HepG2 (cell line): Measurements from ENCODE around the gene ASPRV1. TPM values are rescaled to one million over a fixed set of nuclear protein-coding genes. Genes with fewer than 3 reads are reported as not detected.

Experiments
- ATAC-seq: fragments of 200-7000 bp; cut with Tn5 transposase; 3 replicates; pipeline ENCODE4 v1.9.1; 2020; ENCODE audit warnings: mild to moderate bottlenecking, moderate library complexity
- BruUV-seq: library from RNA; stranded (reverse); fragments of 400-500 nt; replicated peaks from 2 replicates; lab custom pipeline; 2021; lab: Mats Ljungman, UMichigan
- CTCF ChIA-PET: fragments of 300-600 bp; formaldehyde crosslinking; extraction: SDS; loops from one replicate; lab custom pipeline; 2021; ENCODE audit warnings: low total read pairs, inconsistent platforms, low intra/inter-chr PET ratio; lab: Yijun Ruan, JAX
- POLR2A ChIA-PET: fragments of 350-600 bp; sonication (Branson Sonifier 250); formaldehyde crosslinking; loops from one replicate; lab custom pipeline; 2020; ENCODE audit warnings: antibody characterized with exemption, inconsistent platforms; lab: Yijun Ruan, JAX
- DNase-seq: peaks from one replicate; pipeline ENCODE4 v3.0.0-alpha.2; 2015; ENCODE audit warnings: low spot score
- FAIRE-seq: peaks from 3 replicates; lab custom pipeline; 2011; peaks lifted over from hg19 to GRCh38; lab: Jason Lieb, UNC
- H2AFZ ChIP-seq: one replicate; pipeline ENCODE4 v1.6.1; 2011; ENCODE audit warnings: low read length, inconsistent platforms
- H3K27ac ChIP-seq: fragments of 300-600 bp; 3 replicates; pipeline ENCODE4 v1.8.0; 2011; ENCODE audit warnings: mixed run types, mild to moderate bottlenecking, mixed read lengths, low read length, inconsistent platforms; ENCODE audit not compliant: insufficient read depth; ENCODE audit errors: extremely low read length
- H3K27me3 ChIP-seq, 2 experiments: fragments of 200-600 bp in 1 of 2; 2 replicates in 1 of 2; 3 replicates in 1 of 2; pipeline versions ENCODE4 v1.6.0 to v1.8.0; 2011; ENCODE audit warnings: low read length in 2 of 2, mild to moderate bottlenecking in 2 of 2, moderate library complexity in 2 of 2, inconsistent platforms in 1 of 2; ENCODE audit not compliant: insufficient read depth in 2 of 2, control insufficient read depth in 1 of 2
- H3K36me3 ChIP-seq, 2 experiments: fragments of 200-600 bp in 1 of 2; replicated peaks in 1 of 2; 2 replicates in 1 of 2; 3 replicates in 1 of 2; pipeline versions ENCODE4 v1.5.1 to v1.8.0; 2011; ENCODE audit warnings: low read length in 2 of 2, inconsistent platforms in 1 of 2; ENCODE audit not compliant: insufficient read depth in 2 of 2, control insufficient read depth in 1 of 2
- H3K4me1 ChIP-seq: 2 replicates; pipeline ENCODE4 v1.5.1; 2012; ENCODE audit warnings: low read length, inconsistent platforms; ENCODE audit not compliant: insufficient read depth
- H3K4me2 ChIP-seq: 2 replicates; pipeline ENCODE4 v1.6.0; 2011; ENCODE audit warnings: low read depth, low read length, inconsistent platforms
- H3K4me3 ChIP-seq, 3 experiments: fragments of 200-600 bp in 1 of 3; sonication (generic), shearing (Covaris generic) in 1 of 3; replicated peaks in 1 of 3; 2 replicates each; pipeline ENCODE4 v1.5.1; 2011 to 2016; ENCODE audit warnings: low read length in 3 of 3, inconsistent platforms in 2 of 3, low read depth in 2 of 3, mild to moderate bottlenecking in 2 of 3, control low read depth in 1 of 3, mixed read lengths in 1 of 3; ENCODE audit not compliant: insufficient read depth in 1 of 3
- H3K79me2 ChIP-seq: one replicate; pipeline ENCODE4 v1.6.1; 2011; ENCODE audit warnings: low read length, inconsistent platforms; ENCODE audit not compliant: insufficient read depth
- H3K9ac ChIP-seq: 2 replicates; pipeline ENCODE4 v1.6.0; 2011; ENCODE audit warnings: mild to moderate bottlenecking, low read depth, low read length, inconsistent platforms; ENCODE audit not compliant: insufficient read depth
- H3K9me3 ChIP-seq: 2 replicates; pipeline ENCODE4 v1.5.1; 2012; ENCODE audit warnings: mild to moderate bottlenecking, low read length
- H4K20me1 ChIP-seq: 2 replicates; pipeline ENCODE4 v1.6.0; 2011; ENCODE audit warnings: inconsistent platforms, mild to moderate bottlenecking, low read length, moderate library complexity; ENCODE audit not compliant: insufficient read depth
- CERS6 ChIP-seq: sonication (generic); formaldehyde crosslinking; IDR thresholded peaks from 2 replicates; pipeline ENCODE4 v1.5.0; 2020; ENCODE audit warnings: missing genetic modification reagents
- ETV6 ChIP-seq: sonication (generic); formaldehyde crosslinking; conservative IDR thresholded peaks from 2 replicates; pipeline ENCODE4 v1.4.0; 2020; ENCODE audit warnings: missing genetic modification reagents
- HDAC1 ChIP-seq: sonication (generic); formaldehyde crosslinking; IDR thresholded peaks from 2 replicates; pipeline ENCODE4 v1.5.1; 2020; ENCODE audit warnings: mild to moderate bottlenecking, missing genetic modification reagents
- HNRNPLL ChIP-seq: fragments of 200-400 bp; formaldehyde crosslinking; IDR thresholded peaks from 2 replicates; pipeline ENCODE4 v1.6.1; 2017; ENCODE audit warnings: mild to moderate bottlenecking, low read depth, low read length; ENCODE audit not compliant: poor library complexity, severe bottlenecking
- JARID2 ChIP-seq: sonication (generic); formaldehyde crosslinking; IDR thresholded peaks from 2 replicates; pipeline ENCODE4 v1.8.1; 2023; ENCODE audit warnings: missing genetic modification reagents, inconsistent platforms; ENCODE audit not compliant: insufficient replicate concordance
- KDM4B ChIP-seq: sonication (generic); formaldehyde crosslinking; IDR thresholded peaks from 2 replicates; pipeline ENCODE4 v1.4.0; 2020; ENCODE audit warnings: missing genetic modification reagents
- MED1 ChIP-seq: sonication (generic); formaldehyde crosslinking; IDR thresholded peaks from 2 replicates; pipeline ENCODE4 v1.4.0; 2020; ENCODE audit warnings: missing genetic modification reagents
- NFE2L1 ChIP-seq: sonication (generic); formaldehyde crosslinking; IDR thresholded peaks from 2 replicates; pipeline ENCODE4 v1.4.0; 2020; ENCODE audit warnings: missing genetic modification reagents, mild to moderate bottlenecking, borderline replicate concordance
- REXO4 ChIP-seq: sonication (generic); formaldehyde crosslinking; IDR thresholded peaks from 2 replicates; pipeline ENCODE4 v1.8.0; 2022; ENCODE audit warnings: missing genetic modification reagents, mild to moderate bottlenecking, borderline replicate concordance
- SMARCC2 ChIP-seq: fragments of 450-650 bp; IDR thresholded peaks from 2 replicates; pipeline ENCODE4 v1.6.1; 2017; ENCODE audit warnings: antibody characterized with exemption, mild to moderate bottlenecking
- SSRP1 ChIP-seq: IDR thresholded peaks from 2 replicates; pipeline ENCODE4 v1.6.1; 2016; ENCODE audit warnings: control low read depth
- TBP ChIP-seq: sonication (generic); formaldehyde crosslinking; IDR thresholded peaks from 2 replicates; pipeline ENCODE4 v1.5.0; 2020; ENCODE audit warnings: missing genetic modification reagents
- ZNF616 ChIP-seq: sonication (generic); formaldehyde crosslinking; IDR thresholded peaks from 2 replicates; pipeline ENCODE4 v1.5.0; 2020; ENCODE audit warnings: low read depth, mild to moderate bottlenecking, missing genetic modification reagents
- ZNF800 ChIP-seq: sonication (generic); formaldehyde crosslinking; IDR thresholded peaks from 2 replicates; pipeline ENCODE4 v1.4.0; 2020; ENCODE audit warnings: missing genetic modification reagents
- ZSCAN5A ChIP-seq: sonication (generic); formaldehyde crosslinking; IDR thresholded peaks from 2 replicates; pipeline ENCODE4 v1.8.0; 2022; ENCODE audit warnings: mild to moderate bottlenecking, missing genetic modification reagents, borderline replicate concordance
- WGBS: methylation state at CpG from one replicate; pipeline ENCODE4 v1.1.6; 2017; ENCODE audit warnings: low lambda C conversion rate; 5-methylcytosine and 5-hydroxymethylcytosine counted together
- in situ Hi-C: cut with HindIII; loops from 2 replicates; pipeline ENCODE4 v1.10.0; 2017; ENCODE audit warnings: low pct_unique_long_range_greater_than_20kb; ENCODE audit not compliant: extremely low pct_ligation_motif_present
- intact Hi-C: fragments of 100-400 bp; cut with micrococcal nuclease; formaldehyde crosslinking; loops from one replicate; pipeline ENCODE4 v1.10.0; 2022; ENCODE audit not compliant: unreplicated experiment
- polyA plus RNA-seq, 8 experiments: library from polyadenylated mRNA; depleted of rRNA in 3 of 8; stranded (reverse) in 7 of 8; unstranded in 1 of 8; fragments of >200 nt; fragmentation: Illumina TruSeq in 4 of 8; extraction: Trizol in 4 of 8; gene quantifications; 2 replicates each; pipeline versions ENCODE4 v1.2.1 to v1.2.3, GENCODE V29; 2011 to 2016; ENCODE audit warnings: low read depth in 4 of 8, missing spikeins in 1 of 8, mixed read lengths in 1 of 8; ENCODE audit not compliant: insufficient read depth in 1 of 8
- total RNA-seq, 5 experiments: library from RNA; depleted of rRNA; stranded (reverse); fragments of >200 nt; fragmentation: Illumina TruSeq; extraction: Trizol; gene quantifications; 2 replicates each; pipeline ENCODE4 v1.2.3, GENCODE V29; 2016; ENCODE audit warnings: low read depth in 1 of 5
- TF ChIP-seq, protein P1 (sequence below): sonication (generic); formaldehyde crosslinking; IDR thresholded peaks from 2 replicates; pipeline ENCODE4 v1.8.0; 2022; ENCODE audit warnings: mild to moderate bottlenecking, missing genetic modification reagents; ENCODE audit not compliant: insufficient replicate concordance

ASPRV1 gene
- total and polyA plus RNA-seq, 2 of the 13 experiments (the other 11 are each of a cell fraction or from before 2014, with no cell fraction given) = 0.40 to 0.48 TPM

GRCh38 chr2:69960821-69961220, 610 bp downstream of the ASPRV1 start:
- ATAC-seq = no peak
- in situ Hi-C loops (no loop called here), intact Hi-C loops (no loop called here)
- POLR2A ChIA-PET = interaction anchor here (0.8 kb wide), 1 partner anchor 46 kb away, joined by 4 read pairs; the partner anchor contains the start of gene MXD1
- Histone ChIP-seq H3K27me3 (peaks cover 0 to 25% of the 10 kb centered on the region in 2 experiments; a peak in 2 of 5 replicates), H4K20me1 (no peaks in the 10 kb centered on the region), H3K36me3 (no peaks in the 10 kb centered on the region), H3K4me1 (peaks cover 40% of the 10 kb centered on the region), H3K9me3 (no peaks in the 10 kb centered on the region), H3K27ac (no peak overlapping the region), H3K79me2 (no peaks in the 10 kb centered on the region), H3K4me3 (no peak overlapping the region), H3K4me2 (no peak overlapping the region), H2AFZ (no peak overlapping the region), H3K9ac (no peak overlapping the region)
- DNase-seq = no peak
- BruUV-seq = no TSS peak
- CTCF ChIA-PET = no interaction called here
- WGBS = 72% methylated on average over 4 of the region's 6 CpGs
- FAIRE-seq = no peak
- TF ChIP-seq MED1 (CRISPR knock-in tag) (no peak), ZNF616 (CRISPR knock-in tag) (no peak), SSRP1 (CRISPR knock-in tag) (no peak), ETV6 (CRISPR knock-in tag) (no peak), REXO4 (no peak), ZSCAN5A (no peak), HDAC1 (CRISPR knock-in tag) (no peak), KDM4B (no peak), NFE2L1 (CRISPR knock-in tag) (no peak), SMARCC2 (no peak), JARID2 (CRISPR knock-in tag) (no peak), ZNF800 (CRISPR knock-in tag) (no peak), CERS6 (no peak), HNRNPLL (no peak), TBP (CRISPR knock-in tag) (no peak)
- TF ChIP-seq, protein P1, sequence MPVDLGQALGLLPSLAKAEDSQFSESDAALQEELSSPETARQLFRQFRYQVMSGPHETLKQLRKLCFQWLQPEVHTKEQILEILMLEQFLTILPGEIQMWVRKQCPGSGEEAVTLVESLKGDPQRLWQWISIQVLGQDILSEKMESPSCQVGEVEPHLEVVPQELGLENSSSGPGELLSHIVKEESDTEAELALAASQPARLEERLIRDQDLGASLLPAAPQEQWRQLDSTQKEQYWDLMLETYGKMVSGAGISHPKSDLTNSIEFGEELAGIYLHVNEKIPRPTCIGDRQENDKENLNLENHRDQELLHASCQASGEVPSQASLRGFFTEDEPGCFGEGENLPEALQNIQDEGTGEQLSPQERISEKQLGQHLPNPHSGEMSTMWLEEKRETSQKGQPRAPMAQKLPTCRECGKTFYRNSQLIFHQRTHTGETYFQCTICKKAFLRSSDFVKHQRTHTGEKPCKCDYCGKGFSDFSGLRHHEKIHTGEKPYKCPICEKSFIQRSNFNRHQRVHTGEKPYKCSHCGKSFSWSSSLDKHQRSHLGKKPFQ = no peak
